DMS53 treated with DMSO at 0.1 percent for 48 hours (cell line): Measurements from ENCODE around the gene RAB37.

Source experiments
- DNase-seq: peaks from one replicate; lab custom pipeline; 2025; ENCODE audit not compliant: unreplicated experiment; lab: John Stamatoyannopoulos, UW

Gene RAB37

GRCh38 chr17:74760404-74761105, 23.5 kb downstream of the RAB37 start:
- DNase-seq = no peak

GRCh38 chr17:74761419-74761818, 24.4 kb downstream of the RAB37 start:
- no peak for DNase-seq

- DNase-seq = no peak
Observed at GRCh38 chr17:74761931-74762330, 24.9 kb downstream of the RAB37 start.

GRCh38 chr17:74763565-74764387, 26.7 kb downstream of the RAB37 start:
- DNase-seq = no peak

GRCh38 chr17:74764751-74765286, 27.8 kb downstream of the RAB37 start:
- no peak for DNase-seq

GRCh38 chr17:74766413-74766812, 29.4 kb downstream of the RAB37 start:
- DNase-seq = no peak

- DNase-seq = no peak
Observed at GRCh38 chr17:74767111-74767516, 30.1 kb downstream of the RAB37 start.

GRCh38 chr17:74768069-74768762, 31.2 kb downstream of the RAB37 start:
- no peak for DNase-seq

- DNase-seq = no peak
Observed at GRCh38 chr17:74768763-74769114, 31.7 kb downstream of the RAB37 start.

- DNase-seq = no peak
Observed at GRCh38 chr17:74769266-74769855, 32.3 kb downstream of the RAB37 start.

GRCh38 chr17:74769856-74770497, 32.9 kb downstream of the RAB37 start:
- DNase-seq = no peak

- DNase-seq = peak; percentile 63
Observed at GRCh38 chr17:74770498-74771318, 33.7 kb downstream of the RAB37 start.

- no peak for DNase-seq
Observed at GRCh38 chr17:74771319-74771914, 34.4 kb downstream of the RAB37 start.

GRCh38 chr17:74772053-74772452, 35.0 kb downstream of the RAB37 start:
- no peak for DNase-seq

- DNase-seq = no peak
Observed at GRCh38 chr17:74773414-74773813, 36.4 kb downstream of the RAB37 start.

GRCh38 chr17:74773871-74774286, 36.8 kb downstream of the RAB37 start:
- DNase-seq = no peak

- no peak for DNase-seq
Observed at GRCh38 chr17:74775409-74776043, 38.5 kb downstream of the RAB37 start.

- peak; percentile 87 for DNase-seq
Observed at GRCh38 chr17:74776044-74776962, 39.2 kb downstream of the RAB37 start, which contains the start of gene NAT9. NAT9 (minus strand) TSS chr17:74776345; CDS start chr17:74775698, 647 bp downstream.
